Measurements from ENCODE around the gene CCDC197.
A peak's percentile ranks its signal among the peaks of the same experiment; 100 is the strongest.

CCDC197 gene

DNA sequence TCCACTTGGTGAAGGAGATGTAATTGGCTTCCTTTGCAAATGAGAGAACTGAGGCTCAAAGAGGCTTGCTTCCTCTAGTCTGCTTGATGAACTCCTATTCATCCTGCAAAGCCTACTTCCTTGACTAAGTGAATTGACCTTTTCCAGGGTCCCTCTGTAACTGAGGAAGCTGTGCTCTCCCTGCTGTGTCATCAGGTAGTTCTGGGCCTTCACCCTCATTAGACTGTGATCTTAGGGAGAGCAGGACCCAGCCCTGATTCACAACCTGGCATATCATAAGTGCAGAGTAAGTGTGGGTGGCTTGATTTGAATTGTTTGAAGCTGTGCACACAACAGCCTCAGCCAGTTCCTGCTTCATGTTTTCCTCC lies 37.0 kb upstream of the CCDC197 start:
- no peak for TF ChIP-seq RAD21 (IDR thresholded peaks at IDR 0.05; ENCODE audit: low read depth)
- no peak for TF ChIP-seq YY1 (IDR thresholded peaks at IDR 0.05; ENCODE audit: low read depth)
- no peak for TF ChIP-seq TAF1 (IDR thresholded peaks at IDR 0.05; ENCODE audit: low read depth)
- no peak for TF ChIP-seq EP300 (IDR thresholded peaks at IDR 0.05; ENCODE audit: borderline replicate concordance)

DNA sequence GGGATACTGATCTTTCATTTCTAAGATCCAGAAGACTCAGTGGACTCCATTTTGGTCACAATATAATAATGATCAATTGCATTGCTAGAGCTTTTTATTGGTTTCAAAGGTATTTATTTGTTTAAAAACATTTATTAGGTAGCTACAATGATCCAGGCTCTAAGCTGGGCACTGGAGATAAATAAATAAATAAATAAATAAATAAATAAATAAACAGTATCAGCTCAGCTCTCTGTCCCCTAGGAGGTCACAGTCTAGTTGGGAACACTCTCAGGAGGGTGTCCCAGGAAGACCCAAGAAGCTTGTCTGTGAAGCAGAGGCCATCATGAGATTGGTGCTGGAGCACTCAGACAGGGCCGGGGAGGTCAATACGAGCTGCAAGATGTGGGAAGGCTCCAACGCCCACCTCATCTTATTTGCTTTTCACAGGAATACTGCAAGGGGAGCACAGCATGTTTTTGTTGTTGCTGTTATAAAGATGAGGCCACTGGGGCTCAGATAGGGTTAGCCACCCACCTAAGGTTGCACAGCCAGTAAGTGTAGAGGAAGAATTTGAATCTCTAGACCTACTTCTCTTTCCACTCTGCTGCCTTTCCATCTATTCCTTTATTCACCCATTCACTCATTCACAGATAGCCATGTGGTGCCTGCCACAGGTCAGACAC lies 36.2 kb upstream of the CCDC197 start:
- TF ChIP-seq CREB1 (IDR thresholded peaks at IDR 0.05; ENCODE audit: low read depth) (no peak), FOXM1 (IDR thresholded peaks at IDR 0.05; ENCODE audit: borderline replicate concordance, low read depth) (no peak), TEAD4 (IDR thresholded peaks at IDR 0.05) (no peak), TCF12 (IDR thresholded peaks at IDR 0.05; ENCODE audit: low read depth) (no peak), CEBPB (IDR thresholded peaks at IDR 0.05) (no peak), NFIC (IDR thresholded peaks at IDR 0.05) (no peak), ZBTB7A (IDR thresholded peaks at IDR 0.05; ENCODE audit: low read depth) (no peak), EGR1 (IDR thresholded peaks at IDR 0.05) (no peak), TAF1 (IDR thresholded peaks at IDR 0.05; ENCODE audit: low read depth) (no peak), EP300 (IDR thresholded peaks at IDR 0.05; ENCODE audit: borderline replicate concordance) (no peak), YY1 (IDR thresholded peaks at IDR 0.05; ENCODE audit: low read depth) (no peak), RAD21 (IDR thresholded peaks at IDR 0.05; ENCODE audit: low read depth) (no peak)
- TF ChIP-seq, protein P1, sequence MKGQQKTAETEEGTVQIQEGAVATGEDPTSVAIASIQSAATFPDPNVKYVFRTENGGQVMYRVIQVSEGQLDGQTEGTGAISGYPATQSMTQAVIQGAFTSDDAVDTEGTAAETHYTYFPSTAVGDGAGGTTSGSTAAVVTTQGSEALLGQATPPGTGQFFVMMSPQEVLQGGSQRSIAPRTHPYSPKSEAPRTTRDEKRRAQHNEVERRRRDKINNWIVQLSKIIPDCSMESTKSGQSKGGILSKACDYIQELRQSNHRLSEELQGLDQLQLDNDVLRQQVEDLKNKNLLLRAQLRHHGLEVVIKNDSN (IDR thresholded peaks at IDR 0.05), result no peak
- TF ChIP-seq, protein P2, sequence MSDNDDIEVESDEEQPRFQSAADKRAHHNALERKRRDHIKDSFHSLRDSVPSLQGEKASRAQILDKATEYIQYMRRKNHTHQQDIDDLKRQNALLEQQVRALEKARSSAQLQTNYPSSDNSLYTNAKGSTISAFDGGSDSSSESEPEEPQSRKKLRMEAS (IDR thresholded peaks at IDR 0.05), result no peak
- TF ChIP-seq, protein P3, sequence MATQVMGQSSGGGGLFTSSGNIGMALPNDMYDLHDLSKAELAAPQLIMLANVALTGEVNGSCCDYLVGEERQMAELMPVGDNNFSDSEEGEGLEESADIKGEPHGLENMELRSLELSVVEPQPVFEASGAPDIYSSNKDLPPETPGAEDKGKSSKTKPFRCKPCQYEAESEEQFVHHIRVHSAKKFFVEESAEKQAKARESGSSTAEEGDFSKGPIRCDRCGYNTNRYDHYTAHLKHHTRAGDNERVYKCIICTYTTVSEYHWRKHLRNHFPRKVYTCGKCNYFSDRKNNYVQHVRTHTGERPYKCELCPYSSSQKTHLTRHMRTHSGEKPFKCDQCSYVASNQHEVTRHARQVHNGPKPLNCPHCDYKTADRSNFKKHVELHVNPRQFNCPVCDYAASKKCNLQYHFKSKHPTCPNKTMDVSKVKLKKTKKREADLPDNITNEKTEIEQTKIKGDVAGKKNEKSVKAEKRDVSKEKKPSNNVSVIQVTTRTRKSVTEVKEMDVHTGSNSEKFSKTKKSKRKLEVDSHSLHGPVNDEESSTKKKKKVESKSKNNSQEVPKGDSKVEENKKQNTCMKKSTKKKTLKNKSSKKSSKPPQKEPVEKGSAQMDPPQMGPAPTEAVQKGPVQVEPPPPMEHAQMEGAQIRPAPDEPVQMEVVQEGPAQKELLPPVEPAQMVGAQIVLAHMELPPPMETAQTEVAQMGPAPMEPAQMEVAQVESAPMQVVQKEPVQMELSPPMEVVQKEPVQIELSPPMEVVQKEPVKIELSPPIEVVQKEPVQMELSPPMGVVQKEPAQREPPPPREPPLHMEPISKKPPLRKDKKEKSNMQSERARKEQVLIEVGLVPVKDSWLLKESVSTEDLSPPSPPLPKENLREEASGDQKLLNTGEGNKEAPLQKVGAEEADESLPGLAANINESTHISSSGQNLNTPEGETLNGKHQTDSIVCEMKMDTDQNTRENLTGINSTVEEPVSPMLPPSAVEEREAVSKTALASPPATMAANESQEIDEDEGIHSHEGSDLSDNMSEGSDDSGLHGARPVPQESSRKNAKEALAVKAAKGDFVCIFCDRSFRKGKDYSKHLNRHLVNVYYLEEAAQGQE (IDR thresholded peaks at IDR 0.05; ENCODE audit: low read depth), result no peak

DNA sequence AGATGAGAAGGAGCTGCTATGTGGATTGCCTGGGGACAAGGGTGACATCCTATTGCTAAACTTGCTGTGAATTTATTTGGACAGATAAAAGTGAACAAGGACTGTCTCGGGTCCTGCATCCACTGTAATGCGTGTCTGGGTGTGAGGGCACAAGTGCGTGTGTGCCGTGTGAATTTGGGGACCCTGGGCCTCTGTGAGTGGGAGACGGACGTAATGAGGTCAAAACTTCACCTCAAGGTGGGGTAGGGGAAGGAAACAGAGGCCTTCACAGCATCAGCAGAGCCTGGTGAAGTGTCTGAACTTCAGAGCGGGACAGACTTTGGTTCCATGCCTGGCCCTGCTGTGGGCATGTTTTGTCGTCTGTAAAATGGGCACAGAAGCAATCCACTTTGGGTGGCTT lies 35.5 kb upstream of the CCDC197 start:
- no peak for TF ChIP-seq NFIC (IDR thresholded peaks at IDR 0.05)
- TF ChIP-seq TEAD4 (IDR thresholded peaks at IDR 0.05), result no peak

DNA sequence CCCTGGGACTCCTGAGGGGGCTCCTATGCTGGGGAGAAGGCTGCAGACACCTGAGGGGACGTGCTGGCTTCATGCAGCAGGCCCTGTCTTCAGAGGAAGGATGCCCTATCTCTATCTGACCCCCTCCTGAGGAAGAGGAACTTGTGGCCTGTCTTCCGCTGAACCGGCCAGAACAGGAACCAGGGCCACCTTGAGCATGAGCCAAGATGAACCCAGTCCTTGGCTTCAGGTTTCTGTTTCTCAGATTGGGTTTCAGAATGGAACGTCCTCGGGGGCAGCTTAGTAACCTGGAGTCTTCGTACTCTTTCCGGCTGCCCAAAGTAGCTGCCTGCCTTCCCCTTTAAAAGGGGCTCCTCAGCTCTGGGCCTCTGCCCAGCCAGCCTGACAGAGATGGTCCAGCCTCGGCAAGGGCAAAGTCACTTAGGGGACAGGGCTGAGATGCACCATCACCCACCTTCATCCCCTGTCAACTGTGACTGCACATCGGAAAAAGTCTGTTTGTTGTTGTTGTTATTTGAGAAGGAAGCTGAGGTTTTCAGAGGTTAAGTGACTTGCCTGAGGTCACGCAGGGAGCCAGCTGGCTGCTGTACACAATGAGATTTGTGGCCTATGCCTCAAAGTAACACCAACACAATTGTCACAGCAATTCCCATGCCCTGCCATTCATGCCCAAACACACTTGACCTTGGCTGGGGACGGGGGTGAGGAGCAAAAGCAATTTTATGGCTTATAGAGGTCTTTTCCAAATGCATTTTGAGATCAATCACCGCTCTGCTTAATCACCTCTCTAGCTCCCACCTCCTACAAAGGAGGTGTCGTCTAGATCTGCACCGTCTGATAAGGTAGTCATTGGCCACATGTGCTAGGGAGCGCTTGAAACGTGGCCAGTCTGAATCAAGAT lies 34.1 kb upstream of the CCDC197 start:
- TF ChIP-seq, protein P2 (IDR thresholded peaks at IDR 0.05), result no peak
- TF ChIP-seq TCF12 (IDR thresholded peaks at IDR 0.05; ENCODE audit: low read depth) (peak; percentile 32; the same call in 1 of the 2 replicates), NFIC (IDR thresholded peaks at IDR 0.05) (0 out of 2 replicates have a peak, but pooled peaks have one; percentile 5), ZBTB7A (IDR thresholded peaks at IDR 0.05; ENCODE audit: low read depth) (no peak), EGR1 (IDR thresholded peaks at IDR 0.05) (no peak), TEAD4 (IDR thresholded peaks at IDR 0.05) (0 out of 2 replicates have a peak, but pooled peaks have one; percentile 8), EP300 (IDR thresholded peaks at IDR 0.05; ENCODE audit: borderline replicate concordance) (peak; percentile 24; the same call in 1 of the 2 replicates), CREB1 (IDR thresholded peaks at IDR 0.05; ENCODE audit: low read depth) (no peak), TAF1 (IDR thresholded peaks at IDR 0.05; ENCODE audit: low read depth) (no peak)
- TF ChIP-seq, protein P3 (IDR thresholded peaks at IDR 0.05; ENCODE audit: low read depth), result no peak
- TF ChIP-seq, protein P1 (IDR thresholded peaks at IDR 0.05), result no peak

DNA sequence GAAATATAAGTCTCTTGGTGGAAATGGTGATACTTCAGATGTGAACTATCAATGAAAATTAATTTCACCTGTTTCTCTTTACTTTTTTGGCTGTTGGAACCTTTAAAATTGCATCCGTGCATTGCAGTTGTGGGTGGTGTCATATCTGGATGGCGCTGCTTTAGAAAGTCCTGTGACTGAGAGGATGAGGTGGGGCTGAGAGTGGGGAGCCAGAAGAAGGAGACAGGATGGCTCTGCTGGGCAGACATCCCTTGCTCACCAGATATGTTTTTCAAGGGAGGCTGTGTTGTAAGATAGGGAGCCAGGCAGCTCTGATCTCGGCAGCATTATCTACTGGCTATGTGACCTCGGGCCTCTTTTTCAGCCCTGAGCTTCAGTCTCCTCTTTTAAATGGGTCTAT lies 33.4 kb upstream of the CCDC197 start:
- TF ChIP-seq FOXM1 (IDR thresholded peaks at IDR 0.05; ENCODE audit: borderline replicate concordance, low read depth) (no peak), NFIC (IDR thresholded peaks at IDR 0.05) (no peak), TEAD4 (IDR thresholded peaks at IDR 0.05) (no peak), ZBTB7A (IDR thresholded peaks at IDR 0.05; ENCODE audit: low read depth) (no peak), CEBPB (IDR thresholded peaks at IDR 0.05) (no peak), RAD21 (IDR thresholded peaks at IDR 0.05; ENCODE audit: low read depth) (no peak), EGR1 (IDR thresholded peaks at IDR 0.05) (no peak), CREB1 (IDR thresholded peaks at IDR 0.05; ENCODE audit: low read depth) (no peak), YY1 (IDR thresholded peaks at IDR 0.05; ENCODE audit: low read depth) (no peak), EP300 (IDR thresholded peaks at IDR 0.05; ENCODE audit: borderline replicate concordance) (no peak), TCF12 (IDR thresholded peaks at IDR 0.05; ENCODE audit: low read depth) (no peak), TAF1 (IDR thresholded peaks at IDR 0.05; ENCODE audit: low read depth) (no peak)
- TF ChIP-seq, protein P3 (IDR thresholded peaks at IDR 0.05; ENCODE audit: low read depth), result no peak
- TF ChIP-seq, protein P2 (IDR thresholded peaks at IDR 0.05), result no peak
- TF ChIP-seq, protein P1 (IDR thresholded peaks at IDR 0.05), result no peak
